Measurements from ENCODE around the gene OTOF. TPM values are rescaled to one million over a fixed set of nuclear protein-coding genes. Genes with fewer than 3 reads are reported as not detected.

Gene OTOF
- total RNA-seq, 1 experiment from 2014 or later: not detected

GRCh38 chr2:26475832-26476501 is 2.0 kb downstream of the OTOF start:
- Histone ChIP-seq H3K9me3 (ENCODE audit: low read depth, low read length, poor library complexity, severe bottlenecking) (no peaks in the 10 kb centered on the region), H3K36me3 (ENCODE audit: insufficient read depth, low read length, poor library complexity, severe bottlenecking) (no peaks in the 10 kb centered on the region), H3K27me3 (replicated peaks; ENCODE audit: insufficient read depth, low read depth, low read length, poor library complexity) (no peaks in the 10 kb centered on the region), H3K27ac (ENCODE audit: low read depth, low read length, poor library complexity, severe bottlenecking) (no peak overlapping the region), H3K4me3 (ENCODE audit: low read depth, low read length, poor library complexity, severe bottlenecking) (no peak overlapping the region), H3K4me1 (ENCODE audit: insufficient read depth, low read length, poor library complexity, severe bottlenecking) (no peaks in the 10 kb centered on the region)
- no peak for DNase-seq (ENCODE audit: low spot score)
- ChIA-PET POLR2A (ENCODE audit: low non-redundant PET) (no interaction called here), CTCF (no interaction called here)
- TF ChIP-seq EZH2 (IDR thresholded peaks at IDR 0.05; ENCODE audit: borderline replicate concordance, low read depth, low read length, poor library complexity, severe bottlenecking) (no peak), CTCF (conservative IDR thresholded peaks at IDR 0.05; ENCODE audit: low read depth, low read length) (no peak)
- no TSS peak for BruUV-seq (replicated peaks)
- intact Hi-C loops (cut with micrococcal nuclease; ENCODE audit: unreplicated experiment): no loop called here

GRCh38 chr2:26475037-26475436 is 2.9 kb downstream of the OTOF start:
- ChIA-PET POLR2A (ENCODE audit: low non-redundant PET) (no interaction called here), CTCF (no interaction called here)
- Histone ChIP-seq H3K4me3 (ENCODE audit: low read depth, low read length, poor library complexity, severe bottlenecking) (no peak overlapping the region), H3K27ac (ENCODE audit: low read depth, low read length, poor library complexity, severe bottlenecking) (no peak overlapping the region), H3K36me3 (ENCODE audit: insufficient read depth, low read length, poor library complexity, severe bottlenecking) (no peaks in the 10 kb centered on the region), H3K4me1 (ENCODE audit: insufficient read depth, low read length, poor library complexity, severe bottlenecking) (no peaks in the 10 kb centered on the region), H3K9me3 (ENCODE audit: low read depth, low read length, poor library complexity, severe bottlenecking) (no peaks in the 10 kb centered on the region), H3K27me3 (replicated peaks; ENCODE audit: insufficient read depth, low read depth, low read length, poor library complexity) (no peaks in the 10 kb centered on the region)
- no peak for DNase-seq (ENCODE audit: low spot score)
- no TSS peak for BruUV-seq (replicated peaks)
- TF ChIP-seq CTCF (conservative IDR thresholded peaks at IDR 0.05; ENCODE audit: low read depth, low read length) (no peak), EZH2 (IDR thresholded peaks at IDR 0.05; ENCODE audit: borderline replicate concordance, low read depth, low read length, poor library complexity, severe bottlenecking) (no peak)
- intact Hi-C loops (cut with micrococcal nuclease; ENCODE audit: unreplicated experiment): no loop called here

- Histone ChIP-seq H3K27me3 (replicated peaks; ENCODE audit: insufficient read depth, low read depth, low read length, poor library complexity) (no peaks in the 10 kb centered on the region), H3K27ac (ENCODE audit: low read depth, low read length, poor library complexity, severe bottlenecking) (no peak overlapping the region), H3K36me3 (ENCODE audit: insufficient read depth, low read length, poor library complexity, severe bottlenecking) (no peaks in the 10 kb centered on the region), H3K4me3 (ENCODE audit: low read depth, low read length, poor library complexity, severe bottlenecking) (no peak overlapping the region), H3K4me1 (ENCODE audit: insufficient read depth, low read length, poor library complexity, severe bottlenecking) (no peaks in the 10 kb centered on the region), H3K9me3 (ENCODE audit: low read depth, low read length, poor library complexity, severe bottlenecking) (peaks cover 2% of the 10 kb centered on the region)
- ChIA-PET CTCF (no interaction called here), POLR2A (ENCODE audit: low non-redundant PET) (no interaction called here)
- TF ChIP-seq EZH2 (IDR thresholded peaks at IDR 0.05; ENCODE audit: borderline replicate concordance, low read depth, low read length, poor library complexity, severe bottlenecking) (no peak), CTCF (conservative IDR thresholded peaks at IDR 0.05; ENCODE audit: low read depth, low read length) (no peak)
- intact Hi-C loops (cut with micrococcal nuclease; ENCODE audit: unreplicated experiment): no loop called here
- BruUV-seq (replicated peaks): no TSS peak
- DNase-seq (ENCODE audit: low spot score): no peak
Observed at GRCh38 chr2:26474261-26474785, 3.6 kb downstream of the OTOF start.

Data from A673 (cell line).